Activated CD8-positive, alpha-beta memory T cell treated with anti-CD3 and anti-CD28 coated beads, Interleukin-2, amount 50 U/mL, for 4 hours (primary cell): Measurements from ENCODE around the gene ANK3.

Experiments used
- DNase-seq: peaks from one replicate; pipeline ENCODE4 v3.0.0-alpha.2; 2020

ANK3 gene

GRCh38 chr10:60124536-60124935 is 265.1 kb downstream of the ANK3 start:
- no peak for DNase-seq

GRCh38 chr10:60123668-60124067 is 266.0 kb downstream of the ANK3 start:
- DNase-seq: no peak

GRCh38 chr10:60123172-60123571 is 266.5 kb downstream of the ANK3 start:
- DNase-seq: no peak

- DNase-seq: no peak
These were observed 267.5 kb downstream of the ANK3 start for GRCh38 chr10:60122190-60122589.

GRCh38 chr10:60114765-60115586 is 274.7 kb downstream of the ANK3 start:
- no peak for DNase-seq

GRCh38 chr10:60110739-60111138 is 278.9 kb downstream of the ANK3 start:
- no peak for DNase-seq

GRCh38 chr10:60107308-60107976 is 282.2 kb downstream of the ANK3 start:
- no peak for DNase-seq

GRCh38 chr10:60105295-60105695 is 284.4 kb downstream of the ANK3 start:
- no peak for DNase-seq

GRCh38 chr10:60101821-60102220 is 287.9 kb downstream of the ANK3 start:
- no peak for DNase-seq

- DNase-seq: no peak
These were observed 289.5 kb downstream of the ANK3 start for GRCh38 chr10:60099998-60100747.

GRCh38 chr10:60098677-60099601 is 290.7 kb downstream of the ANK3 start:
- DNase-seq: no peak

- no peak for DNase-seq
These were observed 292.7 kb downstream of the ANK3 start for GRCh38 chr10:60096761-60097513.

- DNase-seq: no peak
These were observed 296.4 kb downstream of the ANK3 start for GRCh38 chr10:60093317-60093716.

GRCh38 chr10:60086862-60087261 is 302.8 kb downstream of the ANK3 start:
- no peak for DNase-seq

GRCh38 chr10:60086421-60086820 is 303.3 kb downstream of the ANK3 start:
- no peak for DNase-seq

- DNase-seq: no peak
These were observed 306.8 kb downstream of the ANK3 start for GRCh38 chr10:60082744-60083344.

GRCh38 chr10:60082341-60082740 is 307.3 kb downstream of the ANK3 start:
- no peak for DNase-seq

GRCh38 chr10:60073781-60074656 is 315.7 kb downstream of the ANK3 start:
- DNase-seq: no peak

- DNase-seq: no peak
These were observed 316.3 kb downstream of the ANK3 start for GRCh38 chr10:60073397-60073780.

GRCh38 chr10:60069311-60069710 is 320.4 kb downstream of the ANK3 start:
- DNase-seq: no peak
